ENCODE measurements around the gene POLD2. TPM values are rescaled to one million over a fixed set of nuclear protein-coding genes. Genes with fewer than 3 reads are reported as not detected.

POLD2 gene
- total and polyA plus RNA-seq, 2 donors (not counting 3 experiments of a cell fraction or from before 2014, with no cell fraction given), result 96.5 to 122 TPM

DNA sequence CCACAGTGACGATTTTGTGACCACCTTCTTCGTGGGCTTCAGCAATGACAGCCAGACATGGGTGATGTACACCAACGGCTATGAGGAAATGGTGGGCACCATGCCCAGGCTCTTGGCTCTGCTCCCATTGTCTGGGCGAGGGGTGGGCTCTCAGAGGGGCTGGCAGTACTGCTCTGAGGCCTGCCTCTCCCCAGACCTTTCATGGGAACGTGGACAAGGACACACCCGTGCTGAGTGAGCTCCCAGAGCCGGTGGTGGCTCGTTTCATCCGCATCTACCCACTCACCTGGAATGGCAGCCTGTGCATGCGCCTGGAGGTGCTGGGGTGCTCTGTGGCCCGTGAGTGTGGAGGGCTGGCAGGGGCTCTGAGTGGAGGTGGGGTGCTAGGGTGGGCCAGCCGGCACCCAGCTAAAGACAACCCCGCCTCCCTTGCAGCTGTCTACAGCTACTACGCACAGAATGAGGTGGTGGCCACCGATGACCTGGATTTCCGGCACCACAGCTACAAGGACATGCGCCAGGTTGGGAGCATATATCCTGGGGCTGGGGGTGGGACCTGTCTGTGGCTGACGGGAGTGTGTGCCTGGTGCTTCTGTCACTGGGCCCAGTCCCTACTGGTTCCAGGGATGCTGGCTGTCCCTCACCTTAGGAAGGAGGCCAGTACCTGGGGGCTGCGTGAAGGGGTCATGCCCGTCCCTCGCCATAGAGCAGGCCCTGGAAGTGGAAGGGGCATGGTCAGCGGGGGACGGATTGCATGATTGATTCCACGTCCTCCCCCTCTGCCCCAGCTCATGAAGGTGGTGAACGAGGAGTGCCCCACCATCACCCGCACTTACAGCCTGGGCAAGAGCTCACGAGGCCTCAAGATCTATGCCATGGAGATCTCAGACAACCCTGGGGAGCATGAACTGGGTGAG is 12.4 kb downstream of the POLD2 start:
- Histone ChIP-seq H3K36me3 (ENCODE audit: control insufficient read depth in 2 of 2, extremely low read depth in 1 of 2, insufficient read depth in 2 of 2, low read length in 2 of 2) (peaks cover 3 to 11% of the 10 kb centered on the region in 2 experiments), H2AFZ (ENCODE audit: low read depth, low read length) (no peak overlapping the region), H3K9me1 (replicated peaks; ENCODE audit: control insufficient read depth, extremely low read depth, insufficient read depth, low read length) (no peaks in the 10 kb centered on the region), H3K9ac (replicated peaks; ENCODE audit: extremely low read depth, insufficient read depth, low read length) (no peak overlapping the region), H3K4me3 (replicated peaks in 1 of 3; ENCODE audit: insufficient read depth in 1 of 3, low read depth in 1 of 3, low read length in 3 of 3) (no peak overlapping the region), H4K20me1 (replicated peaks; ENCODE audit: control insufficient read depth, extremely low read depth, insufficient read depth, low read length) (no peaks in the 10 kb centered on the region), H3K9me3 (replicated peaks; ENCODE audit: control insufficient read depth, insufficient read depth, low read length) (no peaks in the 10 kb centered on the region), H3K79me2 (ENCODE audit: control insufficient read depth, insufficient read depth, low read length) (no peaks in the 10 kb centered on the region), H3K27ac (ENCODE audit: insufficient read depth, low read depth, low read length) (no peak overlapping the region), H3K4me1 (ENCODE audit: control insufficient read depth, extremely low read depth, insufficient read depth, low read length) (no peaks in the 10 kb centered on the region), H3K4me2 (ENCODE audit: insufficient read depth, low read length) (no peak overlapping the region), H3K27me3 (ENCODE audit: control insufficient read depth in 2 of 2, insufficient read depth in 2 of 2, low read length in 2 of 2) (no peaks in the 10 kb centered on the region)
- intact Hi-C loops (cut with micrococcal nuclease), result no loop called here
- dilution Hi-C loops (cut with MboI; ENCODE audit: extremely low pct_ligation_motif_present, low sequenced_read_pairs), result no loop called here
- no TSS peak for BruUV-seq (replicated peaks)
- DNase-seq (ENCODE audit: low read depth, low spot score), result no peak
- TF ChIP-seq FOS (IDR thresholded peaks at IDR 0.05; ENCODE audit: borderline replicate concordance, insufficient read depth, low read length) (no peak), JUN (IDR thresholded peaks at IDR 0.05; ENCODE audit: borderline replicate concordance, insufficient read depth, insufficient read length, low read depth) (no peak), EZH2 (IDR thresholded peaks at IDR 0.05; ENCODE audit: borderline replicate concordance, low read depth, low read length, severe bottlenecking) (no peak), POLR2A (IDR thresholded peaks at IDR 0.05; ENCODE audit: low read depth, low read length) (no peak), POLR2AphosphoS5 (IDR thresholded peaks at IDR 0.05; ENCODE audit: insufficient read depth, low read depth, low read length) (no peak), GATA2 (IDR thresholded peaks at IDR 0.05; ENCODE audit: insufficient read depth, insufficient read length, low read depth, low read length) (no peak), MYC (IDR thresholded peaks at IDR 0.05; ENCODE audit: low read depth, low read length) (no peak)
- TF ChIP-seq, protein P1, sequence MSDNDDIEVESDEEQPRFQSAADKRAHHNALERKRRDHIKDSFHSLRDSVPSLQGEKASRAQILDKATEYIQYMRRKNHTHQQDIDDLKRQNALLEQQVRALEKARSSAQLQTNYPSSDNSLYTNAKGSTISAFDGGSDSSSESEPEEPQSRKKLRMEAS (IDR thresholded peaks at IDR 0.05; ENCODE audit: insufficient read depth, insufficient read length), result no peak
- TF ChIP-seq, protein P2, sequence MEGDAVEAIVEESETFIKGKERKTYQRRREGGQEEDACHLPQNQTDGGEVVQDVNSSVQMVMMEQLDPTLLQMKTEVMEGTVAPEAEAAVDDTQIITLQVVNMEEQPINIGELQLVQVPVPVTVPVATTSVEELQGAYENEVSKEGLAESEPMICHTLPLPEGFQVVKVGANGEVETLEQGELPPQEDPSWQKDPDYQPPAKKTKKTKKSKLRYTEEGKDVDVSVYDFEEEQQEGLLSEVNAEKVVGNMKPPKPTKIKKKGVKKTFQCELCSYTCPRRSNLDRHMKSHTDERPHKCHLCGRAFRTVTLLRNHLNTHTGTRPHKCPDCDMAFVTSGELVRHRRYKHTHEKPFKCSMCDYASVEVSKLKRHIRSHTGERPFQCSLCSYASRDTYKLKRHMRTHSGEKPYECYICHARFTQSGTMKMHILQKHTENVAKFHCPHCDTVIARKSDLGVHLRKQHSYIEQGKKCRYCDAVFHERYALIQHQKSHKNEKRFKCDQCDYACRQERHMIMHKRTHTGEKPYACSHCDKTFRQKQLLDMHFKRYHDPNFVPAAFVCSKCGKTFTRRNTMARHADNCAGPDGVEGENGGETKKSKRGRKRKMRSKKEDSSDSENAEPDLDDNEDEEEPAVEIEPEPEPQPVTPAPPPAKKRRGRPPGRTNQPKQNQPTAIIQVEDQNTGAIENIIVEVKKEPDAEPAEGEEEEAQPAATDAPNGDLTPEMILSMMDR (IDR thresholded peaks at IDR 0.05; ENCODE audit: extremely low read depth in 1 of 2, insufficient read depth in 1 of 2, low read depth in 1 of 2, low read length in 2 of 2), result no peak
- FAIRE-seq, result no peak
- CTCF ChIA-PET, result interaction anchor here (1.6 kb wide), 1 partner anchor 38 kb away, joined by 8 read pairs; no protein-coding TSS in a partner anchor
- POLR2A ChIA-PET, result no interaction called here
